Fibroblast of lung (primary cell): ENCODE measurements around the gene SEC24A. TPM values are rescaled to one million over a fixed set of nuclear protein-coding genes. Genes with fewer than 3 reads are reported as not detected.

ENCODE experiments used
- DNase-seq, 2 donors: peaks; one replicate each; pipeline versions ENCODE4 v3.0.0 to v3.0.0-alpha.2; 2010; ENCODE audit warnings: low read depth in 2 of 2
- H2AFZ ChIP-seq: 2 replicates; pipeline ENCODE4 v1.5.1; 2012; ENCODE audit warnings: low read length, control low read depth, inconsistent platforms
- H3K27ac ChIP-seq: 2 replicates; pipeline ENCODE4 v1.5.1; 2011; ENCODE audit warnings: low read length, control low read depth; ENCODE audit not compliant: insufficient read depth
- H3K27me3 ChIP-seq: 2 replicates; pipeline ENCODE4 v1.5.1; 2011; ENCODE audit warnings: mild to moderate bottlenecking, low read length; ENCODE audit not compliant: control insufficient read depth, insufficient read depth
- H3K36me3 ChIP-seq: 2 replicates; pipeline ENCODE4 v1.5.1; 2011; ENCODE audit warnings: low read length; ENCODE audit not compliant: control insufficient read depth, insufficient read depth
- H3K4me1 ChIP-seq: 2 replicates; pipeline ENCODE4 v1.5.1; 2011; ENCODE audit warnings: low read length; ENCODE audit not compliant: control insufficient read depth, insufficient read depth; ENCODE audit errors: extremely low read depth
- H3K4me2 ChIP-seq: 2 replicates; pipeline ENCODE4 v1.5.1; 2011; ENCODE audit warnings: low read length, control low read depth; ENCODE audit not compliant: insufficient read depth; ENCODE audit errors: extremely low read depth
- H3K4me3 ChIP-seq, 4 experiments: fragments of 200-600 bp in 1 of 4; sonication (generic) in 1 of 4; replicated peaks in 1 of 4; 2 replicates each; pipeline ENCODE4 v1.5.1; 2011 to 2016; ENCODE audit warnings: low read length in 4 of 4, low read depth in 3 of 4, mild to moderate bottlenecking in 3 of 4, control low read depth in 2 of 4, inconsistent platforms in 1 of 4, mixed read lengths in 1 of 4; ENCODE audit not compliant: insufficient read depth in 1 of 4; ENCODE audit errors: control extremely low read depth in 1 of 4
- H3K79me2 ChIP-seq: 2 replicates; pipeline ENCODE4 v1.5.1; 2012; ENCODE audit warnings: mild to moderate bottlenecking, low read length, inconsistent platforms; ENCODE audit not compliant: control insufficient read depth, insufficient read depth
- H3K9ac ChIP-seq: 2 replicates; pipeline ENCODE4 v1.5.1; 2011; ENCODE audit warnings: mild to moderate bottlenecking, low read length, control low read depth; ENCODE audit not compliant: insufficient read depth
- H3K9me3 ChIP-seq: 2 replicates; pipeline ENCODE4 v1.5.1; 2012; ENCODE audit warnings: low read depth, low read length; ENCODE audit not compliant: control insufficient read depth, insufficient read depth
- H4K20me1 ChIP-seq: 2 replicates; pipeline ENCODE4 v1.5.1; 2011; ENCODE audit warnings: low read length; ENCODE audit not compliant: control insufficient read depth, insufficient read depth; ENCODE audit errors: extremely low read depth
- CTCF ChIP-seq, 2 donors: IDR thresholded peaks in 1 of 2; conservative IDR thresholded peaks in 1 of 2; 1 replicate in 1 of 2; 2 replicates in 1 of 2; pipeline ENCODE4 v1.5.1; 2011 to 2012; ENCODE audit warnings: low read length in 2 of 2, control low read depth in 1 of 2, inconsistent platforms in 1 of 2, low read depth in 1 of 2, mild to moderate bottlenecking in 1 of 2
- EZH2 ChIP-seq: IDR thresholded peaks from 2 replicates; pipeline ENCODE4 v1.5.1; 2012; ENCODE audit warnings: low read length, control low read depth, mild to moderate bottlenecking; ENCODE audit errors: missing control alignments
- polyA plus RNA-seq, 2 donors: library from polyadenylated mRNA; depleted of rRNA in 1 of 2; stranded (reverse) in 1 of 2; unstranded in 1 of 2; fragments of >200 nt; gene quantifications; 2 replicates each; pipeline ENCODE4 v1.2.1, GENCODE V29; 2011 to 2012; ENCODE audit warnings: missing spikeins in 1 of 2
- total RNA-seq: library from RNA; depleted of rRNA; stranded (reverse); fragments of >200 nt; gene quantifications from 2 replicates; pipeline ENCODE4 v1.2.1, GENCODE V29; 2014

The SEC24A gene
- total and polyA plus RNA-seq, 2 donors (not counting 1 experiment from before 2014, with no cell fraction given) = 20.8 to 52.6 TPM

DNA sequence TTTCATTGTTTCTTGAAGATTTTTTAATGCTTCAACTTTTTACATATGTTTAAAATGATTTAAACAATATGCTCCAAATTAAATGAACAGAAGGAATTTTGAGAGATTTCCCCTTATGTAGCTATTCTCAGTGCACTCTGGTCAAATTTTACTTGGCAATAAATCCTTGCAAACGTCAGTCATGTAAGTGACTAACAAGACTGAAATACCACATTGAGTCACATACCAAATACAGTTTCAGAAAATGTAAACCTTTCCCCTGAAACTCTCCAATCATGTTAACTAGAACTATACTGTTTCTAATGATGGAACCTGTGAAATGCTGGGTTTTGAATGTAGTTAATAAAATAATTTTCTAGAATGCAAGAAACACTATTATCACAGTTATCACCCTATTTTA is 45.5 kb upstream of the SEC24A start:
- Histone ChIP-seq H4K20me1 (no peaks in the 10 kb centered on the region), H3K27ac (no peak overlapping the region), H3K9ac (no peak overlapping the region), H3K9me3 (no peaks in the 10 kb centered on the region), H3K4me1 (peaks cover 2% of the 10 kb centered on the region), H2AFZ (no peak overlapping the region), H3K79me2 (no peaks in the 10 kb centered on the region), H3K4me3 (no peak overlapping the region), H3K27me3 (no peaks in the 10 kb centered on the region), H3K4me2 (no peak overlapping the region), H3K36me3 (peaks cover 4% of the 10 kb centered on the region)
- no peak for TF ChIP-seq CTCF (conservative IDR thresholded peaks at IDR 0.05 in 1 of 2, IDR thresholded peaks at IDR 0.05 in 1 of 2; ENCODE audit: low read depth in 1 of 2, low read length in 2 of 2)
- TF ChIP-seq EZH2 = no peak
- DNase-seq = peak; percentile 69 to 77

GRCh38 chr5:134604908-134605307 is 43.7 kb upstream of the SEC24A start:
- Histone ChIP-seq H3K4me3 (no peak overlapping the region), H3K36me3 (peaks cover 5% of the 10 kb centered on the region), H2AFZ (no peak overlapping the region), H4K20me1 (no peaks in the 10 kb centered on the region), H3K9ac (no peak overlapping the region), H3K9me3 (no peaks in the 10 kb centered on the region), H3K27me3 (no peaks in the 10 kb centered on the region), H3K79me2 (no peaks in the 10 kb centered on the region), H3K4me1 (peaks cover 2% of the 10 kb centered on the region), H3K27ac (no peak overlapping the region), H3K4me2 (no peak overlapping the region)
- no peak for DNase-seq
- TF ChIP-seq CTCF (conservative IDR thresholded peaks at IDR 0.05 in 1 of 2, IDR thresholded peaks at IDR 0.05 in 1 of 2; ENCODE audit: low read depth in 1 of 2, low read length in 2 of 2) (no peak), EZH2 (no peak)

- Histone ChIP-seq H3K27me3 (no peaks in the 10 kb centered on the region), H3K9ac (no peak overlapping the region), H2AFZ (no peak overlapping the region), H3K4me2 (no peak overlapping the region), H4K20me1 (no peaks in the 10 kb centered on the region), H3K4me3 (no peak overlapping the region), H3K79me2 (no peaks in the 10 kb centered on the region), H3K9me3 (no peaks in the 10 kb centered on the region), H3K27ac (no peak overlapping the region), H3K36me3 (peaks cover 11% of the 10 kb centered on the region), H3K4me1 (peaks cover 2% of the 10 kb centered on the region)
- TF ChIP-seq CTCF (conservative IDR thresholded peaks at IDR 0.05 in 1 of 2, IDR thresholded peaks at IDR 0.05 in 1 of 2; ENCODE audit: low read depth in 1 of 2, low read length in 2 of 2) (no peak), EZH2 (no peak)
- DNase-seq = no peak
These were observed 41.9 kb upstream of the SEC24A start for GRCh38 chr5:134606726-134607125.
